ENCODE data around the gene ECM2. TPM values are rescaled to one million over a fixed set of nuclear protein-coding genes. Genes with fewer than 3 reads are reported as not detected.

The ECM2 gene
- total and polyA plus RNA-seq, 4 donors: 6.1 to 102 (median 44.6) TPM

DNA sequence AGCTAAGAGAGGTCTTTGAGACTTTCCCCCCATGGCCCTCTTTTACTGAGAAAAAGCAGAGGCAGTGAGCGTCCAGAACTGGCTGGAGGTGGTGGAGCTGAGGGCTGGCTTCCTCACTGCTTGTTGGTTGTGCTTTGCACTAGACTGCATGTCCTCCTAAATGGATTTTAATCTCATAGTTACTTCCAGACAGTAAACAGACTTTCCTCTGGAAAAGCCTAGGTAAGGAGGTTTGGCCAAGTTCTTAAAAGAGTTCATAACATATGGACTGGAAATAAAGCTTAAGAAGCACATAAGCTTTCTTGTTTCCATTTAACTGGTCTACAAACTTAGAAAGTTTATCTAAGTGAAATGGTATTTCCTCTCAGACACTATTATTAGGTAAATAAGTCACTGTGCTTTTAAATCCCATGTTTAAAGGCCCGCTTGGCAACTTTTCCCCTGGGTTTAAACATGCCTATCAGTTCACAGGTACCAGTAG lies 55.5 kb downstream of the ECM2 start:
- Histone ChIP-seq H3K4me1 (ENCODE audit: control insufficient read depth, insufficient read depth, low read length) (no peaks in the 10 kb centered on the region), H3K27ac (ENCODE audit: low read depth, low read length) (peak overlapping the region; percentile 62), H3K9me3 (ENCODE audit: control insufficient read depth, insufficient read depth, low read length) (no peaks in the 10 kb centered on the region), H3K4me3 (ENCODE audit: low read depth, low read length) (peak overlapping the region; percentile 32), H3K36me3 (ENCODE audit: control insufficient read depth, insufficient read depth, low read length) (no peaks in the 10 kb centered on the region), H3K27me3 (ENCODE audit: control insufficient read depth, insufficient read depth, low read length) (no peaks in the 10 kb centered on the region)
- no peak for DNase-seq (ENCODE audit: low read depth in 4 of 6, low spot score in 6 of 6)
- no CpG with 5 or more reads among the region's 2 CpGs for WGBS (ENCODE audit: insufficient coverage)

DNA sequence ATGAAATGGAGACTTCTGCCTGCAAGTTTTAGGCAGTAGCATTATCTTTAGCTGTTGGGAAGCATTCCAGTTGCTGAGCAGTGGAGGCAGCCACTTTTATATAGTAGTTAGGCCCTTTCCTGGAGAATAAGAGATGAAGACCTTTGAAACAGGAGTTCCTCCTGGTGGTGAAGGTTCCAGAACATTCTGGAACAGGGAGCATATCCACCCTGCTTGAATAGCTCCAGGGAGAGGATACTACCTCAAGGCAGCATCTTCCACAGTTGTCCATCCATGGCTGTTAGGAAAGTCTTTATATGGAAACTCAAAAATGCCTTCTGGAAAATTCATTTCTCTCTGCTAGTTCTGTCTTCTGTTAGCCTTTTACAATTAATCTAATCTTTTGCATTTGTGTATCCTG lies 56.4 kb downstream of the ECM2 start:
- H3K4me1 ChIP-seq (ENCODE audit: control insufficient read depth, insufficient read depth, low read length): no peaks in the 10 kb centered on the region
- H3K9me3 ChIP-seq (ENCODE audit: control insufficient read depth, insufficient read depth, low read length): no peaks in the 10 kb centered on the region
- H3K36me3 ChIP-seq (ENCODE audit: control insufficient read depth, insufficient read depth, low read length): no peaks in the 10 kb centered on the region
- H3K27ac ChIP-seq (ENCODE audit: low read depth, low read length): peak overlapping the region; percentile 29
- DNase-seq (ENCODE audit: low read depth in 4 of 6, low spot score in 6 of 6): no peak
- H3K4me3 ChIP-seq (ENCODE audit: low read depth, low read length): no peak overlapping the region
- no peaks in the 10 kb centered on the region for H3K27me3 ChIP-seq (ENCODE audit: control insufficient read depth, insufficient read depth, low read length)

DNA sequence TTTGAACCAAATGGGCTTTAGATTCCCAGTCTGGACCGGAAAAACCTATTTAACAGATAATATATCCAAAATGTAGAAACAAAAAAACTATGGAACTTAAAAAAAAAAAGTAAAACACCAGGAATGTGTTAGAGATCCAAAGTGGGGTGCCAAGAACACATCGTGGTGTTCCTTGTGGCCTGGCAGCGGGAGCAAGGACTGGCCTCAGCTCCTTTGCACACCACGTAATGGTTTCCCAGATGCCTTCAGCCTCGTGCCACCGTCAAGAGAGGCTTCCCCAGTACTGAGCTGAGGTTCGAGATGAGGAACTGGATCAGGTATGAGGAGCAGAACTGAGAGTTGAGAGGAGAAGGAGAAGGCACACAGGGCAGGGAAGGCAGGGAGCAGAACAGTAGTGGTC lies 57.0 kb downstream of the ECM2 start:
- Histone ChIP-seq H3K27ac (ENCODE audit: low read depth, low read length) (no peak overlapping the region), H3K4me1 (ENCODE audit: control insufficient read depth, insufficient read depth, low read length) (no peaks in the 10 kb centered on the region), H3K4me3 (ENCODE audit: low read depth, low read length) (no peak overlapping the region), H3K36me3 (ENCODE audit: control insufficient read depth, insufficient read depth, low read length) (no peaks in the 10 kb centered on the region), H3K27me3 (ENCODE audit: control insufficient read depth, insufficient read depth, low read length) (no peaks in the 10 kb centered on the region), H3K9me3 (ENCODE audit: control insufficient read depth, insufficient read depth, low read length) (no peaks in the 10 kb centered on the region)
- WGBS (ENCODE audit: insufficient coverage): 88% methylated on average over 6 of the region's 7 CpGs
- no peak for DNase-seq (ENCODE audit: low read depth in 4 of 6, low spot score in 6 of 6)

DNA sequence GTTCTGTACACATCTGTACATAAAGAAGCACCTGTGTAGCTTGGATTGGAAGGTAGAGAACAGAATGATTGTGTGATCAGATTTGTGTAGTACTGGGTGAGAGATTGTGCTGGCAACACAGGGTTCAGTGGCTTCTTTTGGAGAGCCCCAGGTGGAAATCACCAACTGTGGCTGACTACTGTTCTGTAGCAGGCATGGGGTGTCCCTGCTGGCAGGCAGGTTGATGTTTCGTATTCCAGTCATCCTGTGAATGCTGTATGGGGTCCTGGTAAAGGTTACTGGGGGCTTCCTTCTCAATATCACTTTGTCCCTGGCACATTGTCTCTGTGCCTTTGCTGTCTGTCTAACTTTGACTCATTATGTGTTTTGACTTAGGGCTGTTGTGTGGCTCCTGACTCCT lies 58.8 kb downstream of the ECM2 start:
- WGBS (ENCODE audit: insufficient coverage): no CpG with 5 or more reads among the region's 1 CpG
- DNase-seq (ENCODE audit: low read depth in 4 of 6, low spot score in 6 of 6): no peak
- H3K4me1 ChIP-seq (ENCODE audit: control insufficient read depth, insufficient read depth, low read length): no peaks in the 10 kb centered on the region

DNA sequence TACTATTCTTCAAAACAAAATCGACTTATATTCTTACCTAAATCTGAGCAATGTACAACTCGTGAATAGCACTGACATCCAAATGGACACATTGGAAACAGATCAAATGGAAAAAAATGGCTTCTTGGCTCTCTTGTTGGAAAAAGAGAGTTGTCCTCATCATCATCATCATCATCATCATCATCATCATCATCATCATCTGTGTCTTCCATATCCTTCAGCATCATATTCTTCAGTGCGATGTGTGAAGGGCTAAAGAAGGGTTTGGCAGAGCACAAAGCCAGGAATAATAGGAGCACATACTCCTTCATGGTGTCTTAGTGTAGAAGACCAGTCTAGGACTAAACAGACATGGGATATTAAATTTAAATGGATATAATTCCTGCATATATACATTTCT lies 61.2 kb downstream of the ECM2 start:
- H3K4me3 ChIP-seq (ENCODE audit: low read depth, low read length): no peak overlapping the region
- no peaks in the 10 kb centered on the region for H3K4me1 ChIP-seq (ENCODE audit: control insufficient read depth, insufficient read depth, low read length)
- WGBS (ENCODE audit: insufficient coverage): 83% methylated on average over 1 of the region's 3 CpGs
- no peaks in the 10 kb centered on the region for H3K27me3 ChIP-seq (ENCODE audit: control insufficient read depth, insufficient read depth, low read length)
- no peaks in the 10 kb centered on the region for H3K9me3 ChIP-seq (ENCODE audit: control insufficient read depth, insufficient read depth, low read length)
- H3K27ac ChIP-seq (ENCODE audit: low read depth, low read length): no peak overlapping the region
- no peak for DNase-seq (ENCODE audit: low read depth in 4 of 6, low spot score in 6 of 6)
- H3K36me3 ChIP-seq (ENCODE audit: control insufficient read depth, insufficient read depth, low read length): no peaks in the 10 kb centered on the region

More for the DNA sequence above, 58.8 kb downstream of the ECM2 start:
- Histone ChIP-seq H3K4me3 (ENCODE audit: low read depth, low read length) (no peak overlapping the region), H3K27me3 (ENCODE audit: control insufficient read depth, insufficient read depth, low read length) (no peaks in the 10 kb centered on the region), H3K36me3 (ENCODE audit: control insufficient read depth, insufficient read depth, low read length) (no peaks in the 10 kb centered on the region), H3K9me3 (ENCODE audit: control insufficient read depth, insufficient read depth, low read length) (no peaks in the 10 kb centered on the region), H3K27ac (ENCODE audit: low read depth, low read length) (no peak overlapping the region)

DNA sequence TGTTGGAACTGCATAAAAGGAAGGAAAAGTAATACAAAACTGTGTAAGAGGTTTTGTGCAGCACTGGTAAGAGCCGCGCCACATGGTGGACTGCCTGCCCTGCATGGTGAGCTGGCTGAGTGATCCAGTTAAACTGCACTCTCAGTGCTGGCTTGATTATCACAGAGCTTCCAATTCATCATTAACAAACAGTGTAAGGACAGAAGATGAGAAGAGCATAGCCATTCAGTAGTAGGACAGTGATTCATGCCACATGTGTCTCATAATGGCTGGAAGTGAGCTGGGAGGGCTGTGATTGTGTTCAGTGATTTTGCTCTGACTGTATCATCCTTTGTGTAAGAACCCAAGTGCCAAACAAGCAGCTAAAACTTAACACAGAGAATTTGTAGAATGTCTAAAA lies 67.6 kb downstream of the ECM2 start:
- Histone ChIP-seq H3K4me1 (ENCODE audit: control insufficient read depth, insufficient read depth, low read length) (no peaks in the 10 kb centered on the region), H3K27me3 (ENCODE audit: control insufficient read depth, insufficient read depth, low read length) (no peaks in the 10 kb centered on the region), H3K36me3 (ENCODE audit: control insufficient read depth, insufficient read depth, low read length) (no peaks in the 10 kb centered on the region), H3K4me3 (ENCODE audit: low read depth, low read length) (no peak overlapping the region), H3K27ac (ENCODE audit: low read depth, low read length) (no peak overlapping the region), H3K9me3 (ENCODE audit: control insufficient read depth, insufficient read depth, low read length) (no peaks in the 10 kb centered on the region)
- WGBS (ENCODE audit: insufficient coverage): no CpG with 5 or more reads among the region's 2 CpGs
- DNase-seq (ENCODE audit: low read depth in 4 of 6, low spot score in 6 of 6): peak in 1 of 6 donors; percentile 22

DNA sequence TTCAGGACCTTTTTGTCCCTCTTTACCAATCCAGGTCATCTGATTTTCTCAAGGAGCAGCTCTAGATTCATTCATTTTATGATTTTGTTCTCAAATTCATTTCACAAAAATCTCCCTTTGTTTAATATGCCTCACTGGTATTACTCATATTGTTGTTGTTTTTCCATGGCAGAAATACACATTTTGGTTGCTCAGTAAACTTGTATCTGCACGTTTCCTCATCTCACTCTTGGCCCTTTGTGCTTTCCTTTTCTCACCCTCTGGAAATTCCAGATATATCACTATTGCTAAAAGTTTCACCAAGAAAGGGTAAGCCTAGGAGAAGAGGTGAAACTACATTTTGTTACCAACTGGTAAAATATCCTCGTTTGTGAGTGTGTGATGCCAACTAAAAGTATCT lies 68.3 kb downstream of the ECM2 start:
- Histone ChIP-seq H3K36me3 (ENCODE audit: control insufficient read depth, insufficient read depth, low read length) (no peaks in the 10 kb centered on the region), H3K4me1 (ENCODE audit: control insufficient read depth, insufficient read depth, low read length) (no peaks in the 10 kb centered on the region), H3K4me3 (ENCODE audit: low read depth, low read length) (no peak overlapping the region), H3K27me3 (ENCODE audit: control insufficient read depth, insufficient read depth, low read length) (no peaks in the 10 kb centered on the region), H3K9me3 (ENCODE audit: control insufficient read depth, insufficient read depth, low read length) (no peaks in the 10 kb centered on the region), H3K27ac (ENCODE audit: low read depth, low read length) (no peak overlapping the region)
- DNase-seq (ENCODE audit: low read depth in 4 of 6, low spot score in 6 of 6): no peak
- WGBS (ENCODE audit: insufficient coverage): 100% methylated on average over 2 of the region's 2 CpGs

DNA sequence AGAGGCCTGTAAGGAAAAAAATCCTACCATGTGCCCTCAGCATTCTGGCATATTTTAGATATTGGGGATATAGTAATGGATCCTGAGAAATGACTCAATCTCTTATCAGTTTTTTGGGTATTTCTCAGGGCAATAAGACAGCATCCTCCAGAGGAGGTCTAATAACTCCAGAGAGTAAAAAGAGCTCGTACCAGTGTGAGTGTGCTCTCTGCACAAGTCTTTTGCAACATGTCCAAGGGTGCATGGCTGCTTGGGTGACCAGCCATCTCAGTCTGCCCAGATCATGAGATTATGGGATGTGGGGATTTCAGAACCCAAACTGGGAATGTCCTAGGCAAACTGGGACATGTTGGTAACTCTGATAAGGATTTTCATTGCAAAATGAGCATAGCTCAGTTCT lies 68.7 kb downstream of the ECM2 start:
- Histone ChIP-seq H3K4me3 (ENCODE audit: low read depth, low read length) (no peak overlapping the region), H3K36me3 (ENCODE audit: control insufficient read depth, insufficient read depth, low read length) (no peaks in the 10 kb centered on the region), H3K9me3 (ENCODE audit: control insufficient read depth, insufficient read depth, low read length) (no peaks in the 10 kb centered on the region), H3K27ac (ENCODE audit: low read depth, low read length) (no peak overlapping the region), H3K27me3 (ENCODE audit: control insufficient read depth, insufficient read depth, low read length) (no peaks in the 10 kb centered on the region), H3K4me1 (ENCODE audit: control insufficient read depth, insufficient read depth, low read length) (no peaks in the 10 kb centered on the region)
- no peak for DNase-seq (ENCODE audit: low read depth in 4 of 6, low spot score in 6 of 6)
- 89% methylated on average over 1 of the region's 1 CpG for WGBS (ENCODE audit: insufficient coverage)

DNA sequence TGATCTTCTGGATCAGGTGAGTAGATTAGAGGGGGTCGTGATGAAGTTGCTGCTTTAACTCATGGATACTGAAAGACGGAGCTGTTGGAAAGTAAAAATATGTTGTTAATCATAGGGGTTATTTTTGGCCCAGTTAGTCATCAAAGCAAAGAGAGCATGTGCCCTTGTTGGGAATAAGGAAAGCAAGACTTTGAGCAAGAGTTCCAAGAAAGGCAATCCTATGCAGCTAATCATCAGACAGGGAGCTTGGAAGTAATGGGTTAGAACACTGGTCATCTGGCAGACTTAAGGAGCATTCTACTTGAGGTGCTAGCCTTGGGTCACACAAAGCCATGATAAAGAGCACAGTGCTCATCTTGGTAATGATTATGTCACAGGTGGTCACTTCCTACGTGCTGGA lies 71.8 kb downstream of the ECM2 start:
- Histone ChIP-seq H3K27me3 (ENCODE audit: control insufficient read depth, insufficient read depth, low read length) (no peaks in the 10 kb centered on the region), H3K4me3 (ENCODE audit: low read depth, low read length) (no peak overlapping the region), H3K9me3 (ENCODE audit: control insufficient read depth, insufficient read depth, low read length) (no peaks in the 10 kb centered on the region), H3K4me1 (ENCODE audit: control insufficient read depth, insufficient read depth, low read length) (no peaks in the 10 kb centered on the region), H3K27ac (ENCODE audit: low read depth, low read length) (no peak overlapping the region), H3K36me3 (ENCODE audit: control insufficient read depth, insufficient read depth, low read length) (no peaks in the 10 kb centered on the region)
- no peak for DNase-seq (ENCODE audit: low read depth in 4 of 6, low spot score in 6 of 6)
- 83% methylated on average over 3 of the region's 3 CpGs for WGBS (ENCODE audit: insufficient coverage)

DNA sequence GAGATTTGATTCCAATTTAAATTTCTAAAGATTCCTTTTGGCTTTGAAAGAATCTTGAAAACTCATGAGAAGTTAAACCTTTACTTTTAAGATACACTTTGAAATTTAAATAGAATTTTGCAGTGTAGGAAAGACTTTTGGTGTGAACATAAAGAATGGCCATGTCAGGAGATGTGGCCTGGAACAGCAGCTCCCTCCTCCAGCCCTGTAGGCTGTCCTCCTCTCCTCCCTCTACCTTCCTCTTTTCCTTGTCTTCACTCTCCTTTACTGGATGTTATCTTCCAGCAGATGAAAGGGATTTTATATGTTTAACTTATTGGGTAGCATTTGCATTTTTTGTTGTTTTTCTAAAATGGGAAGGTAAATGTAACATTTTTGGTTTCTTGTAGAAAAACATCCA lies 72.4 kb downstream of the ECM2 start:
- H3K36me3 ChIP-seq (ENCODE audit: control insufficient read depth, insufficient read depth, low read length): no peaks in the 10 kb centered on the region
- H3K4me1 ChIP-seq (ENCODE audit: control insufficient read depth, insufficient read depth, low read length): no peaks in the 10 kb centered on the region
- no peaks in the 10 kb centered on the region for H3K27me3 ChIP-seq (ENCODE audit: control insufficient read depth, insufficient read depth, low read length)
- DNase-seq (ENCODE audit: low read depth in 4 of 6, low spot score in 6 of 6): no peak
- no peak overlapping the region for H3K4me3 ChIP-seq (ENCODE audit: low read depth, low read length)
- no peaks in the 10 kb centered on the region for H3K9me3 ChIP-seq (ENCODE audit: control insufficient read depth, insufficient read depth, low read length)
- H3K27ac ChIP-seq (ENCODE audit: low read depth, low read length): no peak overlapping the region

All from spinal cord (tissue), 10 donors.